Fibroblast of lung (primary cell): Measurements from ENCODE around the gene ACOXL. TPM values are rescaled to one million over a fixed set of nuclear protein-coding genes. Genes with fewer than 3 reads are reported as not detected.

Source experiments
- DNase-seq, 2 donors: peaks; one replicate each; pipeline versions ENCODE4 v3.0.0 to v3.0.0-alpha.2; 2010; ENCODE audit warnings: low read depth in 2 of 2
- H2AFZ ChIP-seq: 2 replicates; pipeline ENCODE4 v1.5.1; 2012; ENCODE audit warnings: low read length, control low read depth, inconsistent platforms
- H3K27ac ChIP-seq: 2 replicates; pipeline ENCODE4 v1.5.1; 2011; ENCODE audit warnings: low read length, control low read depth; ENCODE audit not compliant: insufficient read depth
- H3K27me3 ChIP-seq: 2 replicates; pipeline ENCODE4 v1.5.1; 2011; ENCODE audit warnings: mild to moderate bottlenecking, low read length; ENCODE audit not compliant: control insufficient read depth, insufficient read depth
- H3K36me3 ChIP-seq: 2 replicates; pipeline ENCODE4 v1.5.1; 2011; ENCODE audit warnings: low read length; ENCODE audit not compliant: control insufficient read depth, insufficient read depth
- H3K4me1 ChIP-seq: 2 replicates; pipeline ENCODE4 v1.5.1; 2011; ENCODE audit warnings: low read length; ENCODE audit not compliant: control insufficient read depth, insufficient read depth; ENCODE audit errors: extremely low read depth
- H3K4me2 ChIP-seq: 2 replicates; pipeline ENCODE4 v1.5.1; 2011; ENCODE audit warnings: low read length, control low read depth; ENCODE audit not compliant: insufficient read depth; ENCODE audit errors: extremely low read depth
- H3K4me3 ChIP-seq, 4 experiments: fragments of 200-600 bp in 1 of 4; sonication (generic) in 1 of 4; replicated peaks in 1 of 4; 2 replicates each; pipeline ENCODE4 v1.5.1; 2011 to 2016; ENCODE audit warnings: low read length in 4 of 4, low read depth in 3 of 4, mild to moderate bottlenecking in 3 of 4, control low read depth in 2 of 4, inconsistent platforms in 1 of 4, mixed read lengths in 1 of 4; ENCODE audit not compliant: insufficient read depth in 1 of 4; ENCODE audit errors: control extremely low read depth in 1 of 4
- H3K79me2 ChIP-seq: 2 replicates; pipeline ENCODE4 v1.5.1; 2012; ENCODE audit warnings: mild to moderate bottlenecking, low read length, inconsistent platforms; ENCODE audit not compliant: control insufficient read depth, insufficient read depth
- H3K9ac ChIP-seq: 2 replicates; pipeline ENCODE4 v1.5.1; 2011; ENCODE audit warnings: mild to moderate bottlenecking, low read length, control low read depth; ENCODE audit not compliant: insufficient read depth
- H3K9me3 ChIP-seq: 2 replicates; pipeline ENCODE4 v1.5.1; 2012; ENCODE audit warnings: low read depth, low read length; ENCODE audit not compliant: control insufficient read depth, insufficient read depth
- H4K20me1 ChIP-seq: 2 replicates; pipeline ENCODE4 v1.5.1; 2011; ENCODE audit warnings: low read length; ENCODE audit not compliant: control insufficient read depth, insufficient read depth; ENCODE audit errors: extremely low read depth
- CTCF ChIP-seq, 2 donors: IDR thresholded peaks in 1 of 2; conservative IDR thresholded peaks in 1 of 2; 1 replicate in 1 of 2; 2 replicates in 1 of 2; pipeline ENCODE4 v1.5.1; 2011 to 2012; ENCODE audit warnings: low read length in 2 of 2, control low read depth in 1 of 2, inconsistent platforms in 1 of 2, low read depth in 1 of 2, mild to moderate bottlenecking in 1 of 2
- EZH2 ChIP-seq: IDR thresholded peaks from 2 replicates; pipeline ENCODE4 v1.5.1; 2012; ENCODE audit warnings: low read length, control low read depth, mild to moderate bottlenecking; ENCODE audit errors: missing control alignments
- polyA plus RNA-seq, 2 donors: library from polyadenylated mRNA; depleted of rRNA in 1 of 2; stranded (reverse) in 1 of 2; unstranded in 1 of 2; fragments of >200 nt; gene quantifications; 2 replicates each; pipeline ENCODE4 v1.2.1, GENCODE V29; 2011 to 2012; ENCODE audit warnings: missing spikeins in 1 of 2
- total RNA-seq: library from RNA; depleted of rRNA; stranded (reverse); fragments of >200 nt; gene quantifications from 2 replicates; pipeline ENCODE4 v1.2.1, GENCODE V29; 2014

The ACOXL gene
- total and polyA plus RNA-seq, 2 donors (not counting 1 experiment from before 2014, with no cell fraction given) = not detected

- Histone ChIP-seq H3K4me3 (no peak overlapping the region), H3K27ac (no peak overlapping the region), H3K4me2 (no peak overlapping the region), H3K9ac (no peak overlapping the region), H4K20me1 (no peaks in the 10 kb centered on the region), H3K4me1 (no peaks in the 10 kb centered on the region), H2AFZ (no peak overlapping the region), H3K27me3 (no peaks in the 10 kb centered on the region), H3K79me2 (no peaks in the 10 kb centered on the region), H3K36me3 (no peaks in the 10 kb centered on the region), H3K9me3 (no peaks in the 10 kb centered on the region)
- no peak for TF ChIP-seq CTCF (conservative IDR thresholded peaks at IDR 0.05 in 1 of 2, IDR thresholded peaks at IDR 0.05 in 1 of 2; ENCODE audit: low read depth in 1 of 2, low read length in 2 of 2)
- no peak for DNase-seq
These were observed 171.9 kb downstream of the ACOXL start for GRCh38 chr2:110904116-110904778.

GRCh38 chr2:110904779-110905148, 172.4 kb downstream of the ACOXL start:
- Histone ChIP-seq H3K4me1 (no peaks in the 10 kb centered on the region), H3K27me3 (no peaks in the 10 kb centered on the region), H3K9ac (no peak overlapping the region), H3K4me3 (no peak overlapping the region), H3K36me3 (no peaks in the 10 kb centered on the region), H2AFZ (no peak overlapping the region), H4K20me1 (no peaks in the 10 kb centered on the region), H3K27ac (no peak overlapping the region), H3K9me3 (no peaks in the 10 kb centered on the region), H3K4me2 (no peak overlapping the region), H3K79me2 (no peaks in the 10 kb centered on the region)
- no peak for DNase-seq
- TF ChIP-seq EZH2 (no peak), CTCF (conservative IDR thresholded peaks at IDR 0.05 in 1 of 2, IDR thresholded peaks at IDR 0.05 in 1 of 2; ENCODE audit: low read depth in 1 of 2, low read length in 2 of 2) (no peak)

GRCh38 chr2:110905217-110905616, 172.8 kb downstream of the ACOXL start:
- no peak overlapping the region for H3K4me3 ChIP-seq
- no peak overlapping the region for H3K9ac ChIP-seq
- TF ChIP-seq CTCF (conservative IDR thresholded peaks at IDR 0.05 in 1 of 2, IDR thresholded peaks at IDR 0.05 in 1 of 2; ENCODE audit: low read depth in 1 of 2, low read length in 2 of 2) = no peak
- TF ChIP-seq EZH2 = no peak
- no peaks in the 10 kb centered on the region for H3K36me3 ChIP-seq
- no peak overlapping the region for H3K27ac ChIP-seq
- no peaks in the 10 kb centered on the region for H3K27me3 ChIP-seq
- no peak overlapping the region for H3K4me2 ChIP-seq
- H3K4me1 ChIP-seq = no peaks in the 10 kb centered on the region
- no peaks in the 10 kb centered on the region for H4K20me1 ChIP-seq
- H3K79me2 ChIP-seq = no peaks in the 10 kb centered on the region
- DNase-seq = no peak
- no peak overlapping the region for H2AFZ ChIP-seq
- no peaks in the 10 kb centered on the region for H3K9me3 ChIP-seq
